HG02798 (cell line): ENCODE measurements around the gene DNAI7.

Experiments
- ATAC-seq: cut with Tn5 transposase; IDR thresholded peaks from one replicate; pipeline ENCODE4 v1.9.1; 2021; ENCODE audit warnings: mild to moderate bottlenecking; ENCODE audit not compliant: unreplicated experiment, poor library complexity

Gene DNAI7, protein sequence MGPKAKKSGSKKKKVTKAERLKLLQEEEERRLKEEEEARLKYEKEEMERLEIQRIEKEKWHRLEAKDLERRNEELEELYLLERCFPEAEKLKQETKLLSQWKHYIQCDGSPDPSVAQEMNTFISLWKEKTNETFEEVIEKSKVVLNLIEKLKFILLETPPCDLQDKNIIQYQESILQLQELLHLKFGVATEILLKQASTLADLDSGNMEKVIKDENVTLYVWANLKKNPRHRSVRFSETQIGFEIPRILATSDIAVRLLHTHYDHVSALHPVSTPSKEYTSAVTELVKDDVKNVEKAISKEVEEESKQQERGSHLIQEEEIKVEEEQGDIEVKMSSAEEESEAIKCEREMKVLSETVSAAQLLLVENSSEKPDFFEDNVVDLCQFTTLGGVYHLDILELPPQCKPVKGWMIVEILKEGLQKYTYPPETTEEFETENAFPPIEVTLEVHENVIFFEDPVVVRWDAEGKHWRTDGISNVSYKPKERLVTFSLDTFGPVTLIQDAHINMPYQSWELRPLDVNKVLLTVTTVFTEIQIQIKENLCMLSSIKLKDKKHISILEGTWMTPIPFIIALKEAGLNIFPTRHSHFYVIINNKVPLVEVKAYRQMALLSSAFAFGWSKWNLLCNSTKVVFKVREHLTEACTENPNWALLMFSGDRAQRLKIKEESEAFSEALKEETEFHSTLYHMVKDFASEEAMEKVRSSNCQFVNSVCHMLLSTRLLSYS

DNA sequence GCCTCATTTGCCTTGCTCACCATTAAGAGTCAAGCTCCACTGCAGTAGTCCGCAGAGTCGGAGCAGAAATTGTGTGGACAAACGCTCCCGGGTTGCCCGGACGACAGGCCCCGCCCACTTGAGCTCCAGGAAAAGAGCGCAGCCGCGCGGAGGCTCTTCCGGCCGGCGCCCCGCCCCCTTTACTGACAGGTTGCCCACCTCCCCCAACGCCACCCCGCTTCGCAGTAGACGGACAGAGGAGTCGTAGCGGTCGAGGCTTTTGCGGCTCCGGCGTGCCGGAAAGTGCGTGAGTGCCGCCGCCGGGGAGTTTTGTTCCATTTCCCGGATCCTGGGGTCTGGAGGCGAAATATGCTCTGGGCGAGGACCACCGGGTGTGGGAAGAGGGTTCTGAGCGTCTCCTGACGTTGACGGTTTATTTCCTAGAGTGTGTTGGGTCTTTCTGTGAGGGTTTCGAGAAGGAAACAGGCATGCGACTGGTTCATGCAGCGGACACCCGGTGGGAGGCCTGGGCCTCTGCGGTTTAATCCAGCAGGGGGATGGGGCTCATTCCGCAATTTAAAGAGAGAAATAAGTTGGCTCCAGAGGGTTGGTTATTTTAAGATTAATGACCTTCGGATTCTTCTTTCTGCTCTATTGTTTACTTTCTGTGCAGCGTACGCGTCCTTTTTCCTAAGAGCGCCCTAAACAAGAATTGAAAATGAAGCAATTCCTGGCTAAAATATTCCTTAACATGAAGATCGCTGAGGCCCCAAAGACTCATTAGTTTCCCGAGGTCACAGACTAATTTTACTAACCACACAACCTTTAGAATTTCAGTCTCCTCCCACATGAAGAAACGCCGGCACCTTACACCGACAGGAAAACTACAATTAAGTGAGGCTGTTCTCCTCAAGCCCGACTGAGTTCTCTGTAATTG is at the start of gene DNAI7, which contains the start of gene ETFRF1:
Gene DNAI7 (minus strand): TSS at position 105 of the 916 bp plus-strand sequence. CDS start 82 bp downstream, at position 23.
Gene ETFRF1 (plus strand): TSS at position 182 of the 916 bp plus-strand sequence. CDS start 8,720 bp downstream, outside the sequence.
- ATAC-seq: peak; percentile 98

DNA sequence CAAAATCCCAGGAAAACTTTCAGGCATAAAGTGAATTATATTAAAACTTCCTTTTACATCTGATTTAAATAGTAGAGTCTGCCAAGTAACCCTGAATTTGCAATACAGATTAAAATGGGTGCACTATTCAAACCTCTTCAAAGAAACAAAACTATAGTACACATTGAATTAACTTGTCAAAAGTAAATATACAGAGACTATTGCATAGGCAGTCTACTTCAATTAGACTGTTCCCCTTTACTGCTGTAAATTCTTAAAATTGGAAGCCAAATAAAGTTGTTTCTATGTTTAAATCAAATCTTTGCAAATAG is 48.7 kb upstream of the DNAI7 start:
- no peak for ATAC-seq

DNA sequence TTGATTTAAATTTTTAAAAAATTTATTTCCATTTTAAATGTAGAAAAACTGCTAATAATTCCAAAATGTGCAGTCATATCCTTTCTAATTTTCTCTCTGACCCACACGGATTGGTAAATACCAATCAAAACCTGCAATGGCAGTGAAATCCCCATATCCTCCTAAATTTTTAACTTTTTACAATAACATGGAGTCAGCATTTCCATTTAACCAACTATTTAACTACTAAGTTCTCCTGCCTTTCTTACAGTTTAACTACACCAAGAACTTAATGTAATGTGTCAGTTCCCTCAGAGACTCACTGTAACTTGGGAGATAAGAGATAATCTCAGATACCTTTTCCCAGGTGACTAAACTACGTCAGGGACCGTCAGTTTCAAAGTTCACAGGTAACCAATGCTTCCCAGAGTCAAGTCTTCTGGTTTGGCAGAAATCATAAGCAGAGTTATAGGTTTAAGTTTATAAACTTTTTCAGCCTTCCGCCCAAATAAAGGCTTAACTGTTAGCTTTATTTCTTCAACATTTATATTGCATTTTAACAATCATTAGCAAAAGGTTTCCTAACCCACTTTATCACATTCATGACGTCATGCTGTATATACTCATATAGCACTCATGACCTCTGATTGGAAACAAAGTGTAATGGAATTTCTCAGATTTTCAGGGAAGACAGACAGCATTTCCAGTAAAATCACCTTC is 48.2 kb upstream of the DNAI7 start:
- no peak for ATAC-seq

DNA sequence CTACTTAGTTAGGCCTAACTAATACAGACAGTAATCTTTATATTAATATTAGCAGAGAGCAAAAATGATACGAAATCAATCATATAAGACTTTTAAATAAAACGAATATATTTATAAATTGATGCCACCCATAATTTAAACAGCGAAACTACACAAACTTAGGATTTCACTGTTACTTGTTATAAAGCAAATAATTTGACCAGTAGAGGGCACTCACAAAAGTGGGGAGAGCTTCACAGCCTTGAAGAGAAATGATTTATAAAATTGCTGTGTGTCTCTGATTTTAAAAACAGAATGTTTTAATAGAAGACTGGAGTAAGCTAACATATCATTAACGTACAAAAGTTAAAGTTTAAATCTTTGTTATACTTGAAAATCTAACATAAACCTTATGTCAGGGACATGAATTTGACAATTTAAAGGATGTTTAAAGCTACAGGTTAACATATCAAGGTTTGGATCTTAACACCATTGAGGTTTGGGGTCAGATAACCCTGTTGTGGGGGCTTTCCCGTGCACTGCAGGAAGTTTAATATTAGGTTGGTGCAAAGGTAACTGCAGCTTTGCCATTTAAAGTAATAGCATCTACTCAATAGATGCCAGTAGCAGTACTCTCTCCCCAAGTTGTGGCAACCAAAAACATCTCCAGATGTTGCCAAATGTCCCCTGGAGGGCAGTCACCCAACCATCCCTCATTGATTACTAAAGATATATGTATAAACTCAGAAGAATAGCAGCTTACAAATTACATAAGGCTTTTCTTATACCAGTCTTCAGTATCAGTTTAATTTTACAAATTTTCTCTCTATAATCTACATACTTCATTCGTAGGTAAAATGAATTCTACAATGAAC is 46.4 kb upstream of the DNAI7 start:
- peak; percentile 53 for ATAC-seq

DNA sequence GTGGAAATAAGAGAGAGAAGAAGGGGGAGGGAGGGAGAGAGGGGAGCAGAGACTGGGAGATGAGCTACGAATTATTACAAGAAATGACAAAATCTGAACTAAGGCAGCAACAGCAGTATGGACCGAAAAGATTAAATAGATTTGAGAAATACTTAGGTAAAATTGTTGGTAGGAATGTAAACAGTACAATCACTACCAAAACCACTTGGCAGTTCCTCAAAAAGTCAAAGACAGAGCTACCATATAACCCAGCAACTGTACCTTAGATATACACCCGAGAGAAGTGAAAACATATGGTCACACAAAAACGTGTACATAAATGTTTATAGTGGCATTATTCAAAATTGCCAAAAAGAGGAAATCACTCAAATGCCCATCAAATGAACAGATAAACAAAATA is 41.7 kb upstream of the DNAI7 start:
- no peak for ATAC-seq

DNA sequence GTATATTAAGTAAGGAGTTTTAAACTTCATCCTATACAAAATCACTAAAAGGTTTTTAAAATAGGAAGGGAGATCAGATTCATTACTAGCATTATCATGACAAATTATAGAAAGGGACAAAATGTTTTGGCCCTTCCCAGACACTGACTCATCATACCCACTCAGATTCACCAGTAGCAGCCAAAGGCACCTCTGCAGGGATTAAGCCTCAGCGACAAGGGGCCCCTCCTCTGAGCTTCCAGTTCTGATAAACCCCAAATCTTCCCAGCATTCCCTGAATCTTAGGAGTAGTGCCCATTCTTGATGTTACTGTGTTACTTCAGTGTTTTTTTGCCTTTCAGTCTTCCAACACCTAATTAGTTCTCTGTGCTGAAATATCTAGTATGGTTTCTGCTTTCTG is 41.2 kb upstream of the DNAI7 start:
- no peak for ATAC-seq

DNA sequence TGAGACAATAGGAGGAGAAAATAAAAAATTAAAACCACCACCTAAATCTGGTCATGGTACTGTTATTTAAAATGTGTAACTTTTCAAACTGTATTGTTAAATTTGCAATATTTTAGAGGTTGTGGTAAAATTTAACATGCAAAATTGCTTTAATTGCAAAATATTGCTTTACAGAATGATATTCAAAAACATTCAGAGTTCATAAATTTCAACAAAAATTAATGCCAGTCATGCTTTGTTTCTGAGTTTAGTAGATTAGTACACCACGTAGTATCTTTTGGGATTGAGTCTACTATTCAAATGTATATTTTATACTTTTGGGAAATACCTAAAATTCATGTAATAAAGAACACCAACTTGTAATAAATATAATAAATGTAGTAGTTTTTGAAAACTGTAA is 18.4 kb upstream of the DNAI7 start:
- no peak for ATAC-seq

DNA sequence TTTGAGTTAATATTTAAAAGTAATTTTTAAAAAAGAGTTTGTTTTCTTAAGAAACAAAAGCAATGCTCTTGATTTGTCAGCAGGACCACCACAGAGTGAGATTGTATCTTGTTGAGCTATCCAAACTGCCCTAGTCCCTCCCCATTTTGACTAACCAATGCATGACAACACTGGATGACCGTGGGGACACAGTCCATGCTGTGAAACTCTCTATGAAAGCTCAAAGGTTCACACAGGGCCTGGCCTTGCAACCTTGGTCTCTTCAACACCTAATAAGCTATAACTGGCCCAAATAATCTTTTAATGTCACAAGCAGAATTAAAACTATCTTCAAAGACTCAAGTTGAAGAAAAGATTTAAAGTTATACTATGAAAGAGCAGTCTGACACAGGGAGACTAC is 13.6 kb upstream of the DNAI7 start:
- no peak for ATAC-seq

DNA sequence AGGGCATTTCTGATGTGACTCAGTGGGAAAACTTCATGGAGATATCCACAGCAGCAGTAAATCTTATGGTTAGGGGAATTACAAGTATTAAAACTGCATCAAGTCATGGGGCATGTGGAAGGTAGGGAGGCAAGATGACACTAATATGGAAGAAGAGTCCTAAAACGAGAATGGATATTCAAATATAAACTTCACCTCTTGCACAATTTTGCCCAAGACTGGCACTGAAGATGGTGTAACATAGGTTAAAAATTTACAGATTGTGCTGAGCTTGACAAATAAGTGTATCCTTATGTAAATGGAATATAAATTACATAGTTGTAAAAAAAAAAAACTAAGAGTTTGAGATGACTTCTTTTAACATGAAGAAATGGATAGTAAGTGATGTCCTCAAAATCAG is 12.9 kb upstream of the DNAI7 start:
- no peak for ATAC-seq

DNA sequence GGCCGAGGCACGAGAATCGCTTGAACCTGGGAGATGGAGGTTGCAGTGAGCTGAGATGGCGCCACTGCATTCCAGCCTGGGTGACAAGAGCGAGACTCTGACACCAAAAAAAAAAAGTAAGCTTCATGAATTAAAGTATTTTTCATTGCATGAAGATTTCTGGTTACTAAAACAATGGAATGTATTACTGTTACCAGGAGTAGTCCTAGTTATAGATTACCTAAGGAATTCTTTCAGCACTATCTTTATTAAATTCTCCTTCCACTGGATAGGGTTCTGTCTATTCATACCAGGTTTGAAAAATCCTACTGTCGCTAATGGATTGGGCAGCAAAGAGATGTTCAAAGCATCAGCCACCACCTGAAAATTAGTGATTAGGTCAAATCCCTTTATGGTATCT is 12.5 kb upstream of the DNAI7 start:
- ATAC-seq: no peak

DNA sequence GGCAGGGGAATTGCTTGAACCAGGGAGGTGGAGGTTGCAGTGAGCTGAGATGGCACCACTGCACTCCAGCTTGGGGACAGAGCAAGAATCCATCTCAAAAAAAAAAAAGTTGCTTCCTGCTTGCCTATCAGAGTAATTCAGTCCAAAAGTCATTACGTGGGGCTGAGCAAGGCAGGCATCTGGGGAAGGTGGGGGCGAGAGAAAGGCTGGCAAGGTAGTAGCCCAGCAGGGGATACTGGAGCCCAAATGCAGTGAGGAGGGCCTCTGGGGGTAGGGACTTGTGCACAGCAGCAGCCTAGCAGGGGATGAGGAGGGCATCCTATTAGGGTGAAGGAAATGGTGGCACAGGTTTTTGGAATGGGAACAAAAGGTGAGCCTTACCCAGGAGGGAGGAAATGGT is 7.2 kb upstream of the DNAI7 start:
- no peak for ATAC-seq

DNA sequence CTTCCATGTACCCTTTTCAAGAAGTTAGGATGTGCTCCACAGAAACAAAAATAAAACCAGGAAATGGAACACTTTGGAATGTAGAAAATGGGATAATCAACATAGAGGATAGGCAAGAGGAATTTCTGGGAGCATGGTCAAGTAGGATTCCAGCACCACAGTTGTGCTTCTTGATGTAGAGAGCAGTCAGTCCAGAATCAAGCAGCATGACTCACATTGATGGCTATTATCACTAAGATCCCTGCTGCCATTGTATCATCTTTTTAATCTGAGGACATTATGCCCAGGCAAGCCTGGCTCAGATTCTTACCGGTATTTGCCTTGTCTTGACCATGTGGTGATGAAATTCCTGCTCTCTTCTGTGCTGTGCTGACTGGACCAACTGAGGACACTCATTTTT is 5.7 kb upstream of the DNAI7 start:
- ATAC-seq: no peak

DNA sequence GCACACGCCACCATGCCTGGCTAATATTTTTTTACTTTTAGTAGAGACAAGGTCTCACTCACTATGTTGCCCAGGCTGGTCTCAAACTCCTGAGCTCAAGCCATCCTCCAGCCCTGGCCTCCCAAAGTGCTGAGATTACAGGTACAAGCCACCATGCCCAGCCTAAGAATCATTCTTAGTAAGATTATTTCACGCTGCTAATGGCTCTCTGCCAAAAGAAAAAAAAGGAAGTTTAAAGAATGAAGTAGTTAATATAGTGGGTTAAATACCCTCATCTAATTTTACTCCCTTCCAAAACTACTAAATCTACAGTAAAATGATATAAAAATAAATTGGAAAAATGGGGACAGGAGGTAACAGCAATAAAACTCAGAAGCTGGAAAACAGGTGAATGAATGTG is 2.6 kb upstream of the DNAI7 start:
- no peak for ATAC-seq

DNA sequence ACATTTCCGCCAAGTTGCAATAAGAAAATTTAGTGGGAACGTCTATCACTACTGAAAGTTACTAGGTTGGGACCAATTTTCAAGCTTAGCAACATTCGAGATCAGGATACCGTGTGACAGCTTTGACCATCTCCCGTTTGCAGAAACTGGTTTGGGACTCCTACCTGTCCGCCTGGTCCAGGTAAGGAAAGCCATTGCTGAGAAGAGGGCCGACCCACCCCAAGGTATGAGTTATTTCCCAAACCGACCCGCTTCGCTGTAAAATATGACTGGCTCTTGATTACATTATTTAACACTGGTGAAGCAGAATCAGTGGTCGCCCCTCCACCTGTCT is 271 bp downstream of the DNAI7 start:
- no peak for ATAC-seq

DNA sequence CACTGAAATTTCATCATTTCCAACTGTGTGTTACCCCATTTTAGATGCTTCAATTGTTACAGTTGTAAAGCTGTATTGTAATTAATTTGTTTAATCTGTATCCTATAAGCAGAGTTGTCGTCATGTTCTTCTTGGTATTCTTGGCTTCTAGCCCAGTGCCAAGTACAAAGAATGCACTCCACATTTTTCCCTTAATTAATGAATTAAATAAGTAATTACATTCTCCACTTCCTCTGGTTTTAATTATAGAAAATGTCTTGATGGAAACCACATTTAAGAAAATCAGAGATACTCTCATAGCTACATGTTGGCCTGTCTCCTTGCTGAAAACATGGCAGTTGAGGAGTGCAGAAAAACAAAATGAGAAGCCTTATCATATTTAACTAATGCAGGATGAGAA is 746 bp downstream of the DNAI7 start:
- no peak for ATAC-seq

DNA sequence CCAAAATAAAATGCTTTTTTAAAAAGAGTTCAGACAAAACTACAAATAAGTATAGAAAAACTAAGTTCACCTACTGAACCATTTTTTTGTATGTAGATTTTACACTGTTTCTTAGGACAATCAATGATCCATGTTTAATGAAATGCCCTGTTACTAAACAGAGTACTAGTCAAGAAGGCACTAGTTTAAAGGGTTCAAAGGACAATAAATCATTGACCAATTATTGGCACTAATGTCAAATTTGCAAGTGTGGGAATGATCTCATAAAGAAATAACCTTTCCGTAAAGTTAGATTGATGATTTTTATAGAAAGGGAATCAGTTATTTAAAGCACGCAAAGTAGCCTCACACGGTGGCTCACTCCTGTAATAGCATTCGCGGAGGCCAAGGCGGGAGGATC is 4.2 kb downstream of the DNAI7 start:
- ATAC-seq: no peak

DNA sequence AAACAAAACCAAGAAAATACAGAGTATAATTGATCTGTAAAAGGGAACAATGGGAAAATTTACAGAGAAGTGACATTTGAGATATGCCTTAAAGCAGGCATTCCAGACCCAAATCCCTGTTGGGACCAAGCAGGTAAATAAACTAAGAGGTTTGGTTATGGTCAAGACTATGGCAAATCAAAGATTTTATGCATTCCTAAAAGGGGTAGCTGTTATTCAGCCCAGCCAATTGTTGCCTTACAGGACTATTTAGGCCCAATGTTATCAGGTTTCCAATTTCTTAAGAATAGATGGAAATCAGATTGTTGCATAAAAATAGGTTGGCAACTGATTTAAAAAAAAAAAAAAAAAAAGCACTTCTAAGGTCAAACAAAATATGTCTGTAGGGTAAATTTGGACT is 5.3 kb downstream of the DNAI7 start:
- ATAC-seq: no peak

DNA sequence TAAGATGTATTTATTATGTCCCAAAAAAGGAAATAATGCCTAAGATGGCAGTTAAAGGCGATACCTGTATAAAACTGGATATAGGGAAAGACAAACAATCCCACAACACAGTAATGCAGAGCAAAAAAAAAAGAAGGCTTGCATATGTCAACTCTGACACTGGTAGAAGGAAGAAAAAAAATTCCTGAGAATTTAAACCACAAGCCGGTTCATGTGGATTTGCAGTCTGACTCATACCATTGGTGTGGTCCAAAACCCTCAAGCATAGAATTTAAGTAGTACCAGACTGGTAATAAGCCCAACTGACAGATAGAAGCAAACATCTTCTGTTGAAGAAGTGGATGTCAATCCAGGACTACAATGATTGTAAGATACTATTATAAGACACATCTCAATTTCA is 7.2 kb downstream of the DNAI7 start:
- no peak for ATAC-seq

DNA sequence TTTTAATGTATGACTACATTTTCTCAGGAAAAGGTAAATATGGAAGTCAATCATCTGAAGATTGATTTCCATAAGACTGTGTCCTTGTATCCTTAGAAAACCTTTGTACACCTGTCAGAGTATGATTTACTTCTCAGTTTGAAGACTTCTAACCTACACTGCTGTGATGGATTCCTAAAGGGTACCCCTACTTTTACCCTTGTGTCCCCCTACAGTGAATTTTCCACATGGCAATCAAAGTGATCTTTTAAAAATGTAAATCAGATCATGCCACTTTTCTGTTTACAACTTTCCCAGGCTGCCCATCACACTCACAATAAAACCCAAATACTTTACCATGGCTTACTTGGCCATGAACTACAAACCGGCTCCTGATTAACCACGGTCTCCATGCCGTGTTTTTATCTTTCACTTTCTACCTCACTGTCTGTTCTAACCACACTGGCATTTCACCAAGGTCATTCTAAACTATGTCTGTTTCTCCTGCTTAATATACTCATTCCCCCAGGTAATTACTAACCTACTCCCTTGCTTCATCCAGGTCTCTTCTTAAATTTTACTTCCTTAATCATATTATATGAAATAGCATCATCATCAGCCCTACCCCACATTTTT is 8.1 kb downstream of the DNAI7 start:
- peak; percentile 88 for ATAC-seq
